ENCODE measurements around the gene GPSM1.
"Not testable (repeated sequence)": the region's sequence is repeated elsewhere in the genome, so short reads cannot be mapped to it uniquely, and the experiment has no call there.

GPSM1 gene

DNA sequence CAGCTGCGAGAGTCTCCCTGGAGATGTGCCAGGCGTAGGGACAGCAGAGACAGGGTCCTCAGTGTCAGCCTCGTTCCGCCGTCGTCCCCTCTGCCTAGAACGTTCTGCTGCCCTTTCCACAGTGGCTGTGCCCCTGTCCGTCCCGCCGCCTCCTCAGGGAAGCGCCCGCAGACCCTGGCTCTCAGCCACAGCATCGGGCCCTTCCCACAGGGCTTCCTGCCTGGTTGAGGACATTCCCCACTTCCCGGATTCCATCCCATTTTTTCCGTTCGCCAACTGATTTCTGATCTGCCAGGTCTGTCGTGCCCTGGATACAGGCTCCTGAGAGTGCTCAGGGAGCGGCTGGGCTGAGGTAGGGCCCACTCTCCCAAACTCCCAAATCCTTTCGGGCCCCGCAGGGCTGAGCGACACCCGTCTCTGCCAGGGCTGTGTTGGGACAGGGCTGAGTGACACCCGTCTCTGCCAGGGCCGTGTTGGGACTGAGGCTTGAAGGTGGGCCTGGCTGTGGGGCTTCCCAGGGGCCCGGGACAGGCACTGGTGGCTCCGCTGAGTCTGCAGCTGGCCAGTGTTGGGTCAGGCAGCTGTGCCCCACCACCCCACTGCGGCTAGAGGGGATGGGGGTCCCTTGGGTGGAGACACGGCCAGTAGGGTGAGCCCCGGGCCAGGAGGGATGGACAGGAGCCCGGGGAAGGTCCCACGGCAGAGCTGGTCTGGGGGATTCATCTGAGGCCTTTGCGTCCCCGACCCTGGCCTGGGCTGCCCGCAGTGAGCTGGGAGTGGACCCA lies 20.3 kb downstream of the GPSM1 start:
- no peak overlapping the region for H3K9ac ChIP-seq (ENCODE audit: low read depth, low read length)
- no peaks in the 10 kb centered on the region for H3K27me3 ChIP-seq (ENCODE audit: insufficient read depth, low read length)

GRCh38 chr9:136348691-136349090 lies 21.4 kb downstream of the GPSM1 start:
- Histone ChIP-seq H3K9me3 (ENCODE audit: insufficient read depth, low read depth, low read length) (no peaks in the 10 kb centered on the region), H3K27ac (ENCODE audit: low read length) (no peak overlapping the region), H3K36me3 (ENCODE audit: insufficient read depth, low read depth, low read length) (no peaks in the 10 kb centered on the region), H3K9ac (ENCODE audit: low read depth, low read length) (no peak overlapping the region), H3K4me1 (ENCODE audit: insufficient read depth, low read length) (no peaks in the 10 kb centered on the region), H3K27me3 (ENCODE audit: insufficient read depth, low read length) (no peaks in the 10 kb centered on the region), H3K4me3 (ENCODE audit: low read length) (no peak overlapping the region)

More for the DNA sequence above, 20.3 kb downstream of the GPSM1 start:
- no peak overlapping the region for H3K4me3 ChIP-seq (ENCODE audit: low read length)
- no peaks in the 10 kb centered on the region for H3K36me3 ChIP-seq (ENCODE audit: insufficient read depth, low read depth, low read length)
- H3K27ac ChIP-seq (ENCODE audit: low read length): no peak overlapping the region
- H3K9me3 ChIP-seq (ENCODE audit: insufficient read depth, low read depth, low read length): no peaks in the 10 kb centered on the region
- no peaks in the 10 kb centered on the region for H3K4me1 ChIP-seq (ENCODE audit: insufficient read depth, low read length)

GRCh38 chr9:136349546-136349945 lies 22.2 kb downstream of the GPSM1 start:
- no peaks in the 10 kb centered on the region for H3K36me3 ChIP-seq (ENCODE audit: insufficient read depth, low read depth, low read length)

GRCh38 chr9:136351252-136351800 lies 24.0 kb downstream of the GPSM1 start:
- Histone ChIP-seq H3K4me3 (ENCODE audit: low read length) (no peak overlapping the region), H3K36me3 (ENCODE audit: insufficient read depth, low read depth, low read length) (no peaks in the 10 kb centered on the region), H3K27me3 (ENCODE audit: insufficient read depth, low read length) (no peaks in the 10 kb centered on the region), H3K9ac (ENCODE audit: low read depth, low read length) (no peak overlapping the region), H3K4me1 (ENCODE audit: insufficient read depth, low read length) (no peaks in the 10 kb centered on the region), H3K27ac (ENCODE audit: low read length) (no peak overlapping the region), H3K9me3 (ENCODE audit: insufficient read depth, low read depth, low read length) (no peaks in the 10 kb centered on the region)

More at GRCh38 chr9:136349546-136349945, 22.2 kb downstream of the GPSM1 start:
- no peak overlapping the region for H3K27ac ChIP-seq (ENCODE audit: low read length)
- H3K9ac ChIP-seq (ENCODE audit: low read depth, low read length): no peak overlapping the region
- H3K27me3 ChIP-seq (ENCODE audit: insufficient read depth, low read length): no peaks in the 10 kb centered on the region
- H3K4me3 ChIP-seq (ENCODE audit: low read length): no peak overlapping the region
- no peaks in the 10 kb centered on the region for H3K9me3 ChIP-seq (ENCODE audit: insufficient read depth, low read depth, low read length)
- H3K4me1 ChIP-seq (ENCODE audit: insufficient read depth, low read length): no peaks in the 10 kb centered on the region

DNA sequence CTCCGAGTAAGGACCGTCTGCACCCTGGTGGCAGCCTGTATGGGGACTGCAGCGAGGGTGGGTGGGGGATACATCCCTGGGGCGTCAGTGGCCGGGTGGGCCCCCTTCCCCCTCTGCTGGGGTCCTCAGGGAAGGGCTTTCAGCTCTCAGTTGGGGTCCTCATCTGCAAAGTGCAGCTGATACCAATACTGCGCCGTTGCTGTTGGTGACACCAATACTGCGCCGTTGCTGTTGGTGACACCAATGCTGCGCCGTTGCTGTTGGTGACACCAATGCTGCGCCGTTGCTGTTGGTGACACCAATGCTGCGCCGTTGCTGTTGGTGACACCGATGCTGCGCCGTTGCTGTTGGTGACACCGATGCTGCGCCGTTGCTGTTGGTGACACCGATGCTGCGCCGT lies 24.5 kb downstream of the GPSM1 start:
- H3K4me1 ChIP-seq (ENCODE audit: insufficient read depth, low read length); H3K36me3 ChIP-seq (ENCODE audit: insufficient read depth, low read depth, low read length); H3K4me3 ChIP-seq (ENCODE audit: low read length); H3K9ac ChIP-seq (ENCODE audit: low read depth, low read length); H3K27me3 ChIP-seq (ENCODE audit: insufficient read depth, low read length); H3K9me3 ChIP-seq (ENCODE audit: insufficient read depth, low read depth, low read length); H3K27ac ChIP-seq (ENCODE audit: low read length): not testable (repeated sequence)

GRCh38 chr9:136352682-136353081 lies 25.3 kb downstream of the GPSM1 start:
- Histone ChIP-seq H3K9ac (ENCODE audit: low read depth, low read length) (no peak overlapping the region), H3K36me3 (ENCODE audit: insufficient read depth, low read depth, low read length) (no peaks in the 10 kb centered on the region), H3K4me3 (ENCODE audit: low read length) (no peak overlapping the region), H3K9me3 (ENCODE audit: insufficient read depth, low read depth, low read length) (no peaks in the 10 kb centered on the region), H3K27me3 (ENCODE audit: insufficient read depth, low read length) (no peaks in the 10 kb centered on the region), H3K27ac (ENCODE audit: low read length) (no peak overlapping the region), H3K4me1 (ENCODE audit: insufficient read depth, low read length) (no peaks in the 10 kb centered on the region)

GRCh38 chr9:136353088-136353487 lies 25.7 kb downstream of the GPSM1 start:
- Histone ChIP-seq H3K4me3 (ENCODE audit: low read length) (no peak overlapping the region), H3K9me3 (ENCODE audit: insufficient read depth, low read depth, low read length) (no peaks in the 10 kb centered on the region), H3K27ac (ENCODE audit: low read length) (no peak overlapping the region), H3K4me1 (ENCODE audit: insufficient read depth, low read length) (no peaks in the 10 kb centered on the region), H3K36me3 (ENCODE audit: insufficient read depth, low read depth, low read length) (no peaks in the 10 kb centered on the region), H3K9ac (ENCODE audit: low read depth, low read length) (no peak overlapping the region), H3K27me3 (ENCODE audit: insufficient read depth, low read length) (no peaks in the 10 kb centered on the region)

DNA sequence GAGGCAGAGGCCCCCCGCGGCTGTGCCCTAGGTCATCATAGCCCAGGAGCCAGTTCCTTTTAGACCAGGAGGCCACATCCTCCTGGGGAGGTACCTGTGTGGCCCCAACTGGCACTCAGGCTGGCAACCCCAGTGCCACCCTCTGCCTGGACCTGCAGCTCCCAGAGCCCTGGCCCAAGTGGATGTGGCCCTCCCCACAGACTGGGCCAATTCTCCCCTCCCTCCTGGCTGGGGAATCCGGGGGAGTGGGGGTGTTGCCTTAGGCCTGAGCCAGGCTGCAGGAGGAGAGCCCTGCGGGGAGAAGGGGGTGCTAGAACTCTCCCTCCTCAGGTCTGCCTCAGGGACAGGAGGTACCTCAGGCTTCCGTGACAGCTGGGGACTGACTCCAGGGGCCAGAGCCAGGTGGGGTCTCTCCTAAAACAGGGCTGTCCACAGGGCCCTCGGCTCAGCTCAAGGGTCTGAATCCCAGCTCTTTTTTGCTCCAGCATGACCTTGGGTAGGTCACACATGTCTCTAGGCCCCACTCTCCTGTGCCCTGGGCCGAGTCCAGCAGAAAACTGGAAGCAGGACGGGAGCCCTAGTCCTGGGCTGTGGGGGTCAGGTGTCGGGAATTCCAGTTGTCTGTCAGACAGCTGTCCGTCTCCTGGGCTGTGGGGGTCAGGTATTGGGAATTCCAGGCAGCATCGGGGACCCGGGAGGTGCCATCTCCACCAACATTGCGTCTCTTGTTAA lies 26.6 kb downstream of the GPSM1 start:
- H3K27me3 ChIP-seq (ENCODE audit: insufficient read depth, low read length): no peaks in the 10 kb centered on the region
- no peaks in the 10 kb centered on the region for H3K9me3 ChIP-seq (ENCODE audit: insufficient read depth, low read depth, low read length)
- no peaks in the 10 kb centered on the region for H3K36me3 ChIP-seq (ENCODE audit: insufficient read depth, low read depth, low read length)
- no peaks in the 10 kb centered on the region for H3K4me1 ChIP-seq (ENCODE audit: insufficient read depth, low read length)
- no peak overlapping the region for H3K4me3 ChIP-seq (ENCODE audit: low read length)
- H3K9ac ChIP-seq (ENCODE audit: low read depth, low read length): no peak overlapping the region
- no peak overlapping the region for H3K27ac ChIP-seq (ENCODE audit: low read length)

GRCh38 chr9:136354592-136355085 lies 27.3 kb downstream of the GPSM1 start:
- Histone ChIP-seq H3K27me3 (ENCODE audit: insufficient read depth, low read length) (no peaks in the 10 kb centered on the region), H3K27ac (ENCODE audit: low read length) (no peak overlapping the region), H3K9me3 (ENCODE audit: insufficient read depth, low read depth, low read length) (no peaks in the 10 kb centered on the region), H3K4me1 (ENCODE audit: insufficient read depth, low read length) (no peaks in the 10 kb centered on the region), H3K9ac (ENCODE audit: low read depth, low read length) (no peak overlapping the region), H3K4me3 (ENCODE audit: low read length) (no peak overlapping the region), H3K36me3 (ENCODE audit: insufficient read depth, low read depth, low read length) (no peaks in the 10 kb centered on the region)

DNA sequence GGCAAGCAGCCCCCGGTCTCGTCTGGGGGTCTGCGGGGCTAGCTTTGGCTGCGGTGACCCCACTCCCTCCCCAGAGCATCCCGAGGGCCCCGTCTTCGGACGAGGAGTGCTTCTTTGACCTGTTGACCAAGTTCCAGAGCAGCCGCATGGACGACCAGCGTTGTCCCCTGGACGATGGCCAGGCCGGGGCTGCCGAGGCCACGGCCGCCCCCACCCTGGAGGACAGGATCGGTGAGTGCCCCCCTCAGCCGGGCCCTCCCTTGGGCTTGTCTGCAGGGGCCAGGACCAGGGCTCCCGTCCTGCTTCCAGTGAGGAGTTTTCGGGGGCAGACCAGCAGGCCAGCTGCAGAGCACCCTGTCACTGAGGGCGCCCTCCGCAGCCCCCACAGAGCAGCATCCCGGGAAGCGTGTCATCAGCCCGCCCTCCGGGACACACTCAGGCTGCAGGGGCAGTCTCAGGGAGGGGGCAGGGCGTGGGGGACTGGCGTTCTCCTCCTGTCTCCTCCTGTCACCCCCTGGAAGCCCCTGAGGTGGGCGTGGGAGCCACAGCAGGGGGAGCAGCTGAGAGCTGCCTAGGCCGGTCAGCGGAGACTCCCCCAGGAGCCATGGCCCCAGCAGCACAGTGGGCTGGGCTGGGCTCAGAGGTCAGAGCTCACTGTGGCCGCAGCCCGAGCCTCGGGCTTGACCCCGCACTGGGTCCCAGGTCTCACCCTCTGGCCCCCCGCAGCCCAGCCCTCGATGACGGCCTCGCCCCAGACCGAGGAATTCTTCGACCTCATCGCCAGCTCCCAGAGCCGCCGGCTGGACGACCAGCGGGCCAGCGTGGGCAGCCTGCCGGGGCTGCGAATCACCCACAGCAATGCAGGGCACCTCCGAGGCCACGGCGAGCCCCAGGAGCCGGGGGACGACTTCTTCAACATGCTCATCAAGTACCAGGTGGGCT lies 28.5 kb downstream of the GPSM1 start:
- Histone ChIP-seq H3K4me3 (ENCODE audit: low read length) (no peak overlapping the region), H3K9me3 (ENCODE audit: insufficient read depth, low read depth, low read length) (no peaks in the 10 kb centered on the region), H3K27me3 (ENCODE audit: insufficient read depth, low read length) (no peaks in the 10 kb centered on the region), H3K9ac (ENCODE audit: low read depth, low read length) (no peak overlapping the region), H3K27ac (ENCODE audit: low read length) (no peak overlapping the region), H3K4me1 (ENCODE audit: insufficient read depth, low read length) (no peaks in the 10 kb centered on the region), H3K36me3 (ENCODE audit: insufficient read depth, low read depth, low read length) (no peaks in the 10 kb centered on the region)

GRCh38 chr9:136357202-136357725 lies 29.9 kb downstream of the GPSM1 start:
- no peaks in the 10 kb centered on the region for H3K27me3 ChIP-seq (ENCODE audit: insufficient read depth, low read length)
- H3K4me3 ChIP-seq (ENCODE audit: low read length): no peak overlapping the region
- H3K9ac ChIP-seq (ENCODE audit: low read depth, low read length): no peak overlapping the region
- H3K36me3 ChIP-seq (ENCODE audit: insufficient read depth, low read depth, low read length): peaks cover 6% of the 10 kb centered on the region; the same call in 1 of the 2 replicates
- H3K27ac ChIP-seq (ENCODE audit: low read length): no peak overlapping the region
- no peaks in the 10 kb centered on the region for H3K4me1 ChIP-seq (ENCODE audit: insufficient read depth, low read length)
- no peaks in the 10 kb centered on the region for H3K9me3 ChIP-seq (ENCODE audit: insufficient read depth, low read depth, low read length)

Data from iPS-20b (cell line).